ENCODE measurements around the gene KRT5.

The KRT5 gene

GRCh38 chr12:52535574-52535973, 15.4 kb upstream of the KRT5 start:
- no peak for DNase-seq

- peak; percentile 22 for DNase-seq
These were observed 14.3 kb upstream of the KRT5 start for GRCh38 chr12:52534482-52534881.

- DNase-seq, result no peak
These were observed 13.7 kb upstream of the KRT5 start for GRCh38 chr12:52533686-52534470.

- DNase-seq, result no peak
These were observed 12.4 kb upstream of the KRT5 start for GRCh38 chr12:52532636-52533035.

GRCh38 chr12:52531566-52532300, 11.5 kb upstream of the KRT5 start:
- no peak for DNase-seq

DNA sequence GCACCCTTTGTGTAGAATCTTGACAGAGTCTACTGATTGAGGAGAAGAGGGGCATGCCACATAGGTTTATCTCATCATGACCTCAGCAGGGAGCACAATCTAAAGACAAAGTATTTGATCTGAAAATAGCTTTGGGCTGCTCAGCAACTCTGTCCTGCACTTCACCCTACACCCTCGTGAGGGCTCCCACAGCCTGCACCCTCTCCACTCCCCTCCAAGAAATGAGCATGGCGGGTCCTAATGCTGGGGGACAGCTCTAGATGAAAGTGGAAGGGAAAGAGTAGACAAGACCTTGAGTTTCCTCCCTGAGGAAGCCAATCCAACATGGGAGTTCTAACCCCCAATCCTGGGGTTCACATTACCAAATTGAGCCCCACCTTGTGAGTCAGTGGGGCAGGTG, 10.7 kb upstream of the KRT5 start:
- DNase-seq, result no peak

DNA sequence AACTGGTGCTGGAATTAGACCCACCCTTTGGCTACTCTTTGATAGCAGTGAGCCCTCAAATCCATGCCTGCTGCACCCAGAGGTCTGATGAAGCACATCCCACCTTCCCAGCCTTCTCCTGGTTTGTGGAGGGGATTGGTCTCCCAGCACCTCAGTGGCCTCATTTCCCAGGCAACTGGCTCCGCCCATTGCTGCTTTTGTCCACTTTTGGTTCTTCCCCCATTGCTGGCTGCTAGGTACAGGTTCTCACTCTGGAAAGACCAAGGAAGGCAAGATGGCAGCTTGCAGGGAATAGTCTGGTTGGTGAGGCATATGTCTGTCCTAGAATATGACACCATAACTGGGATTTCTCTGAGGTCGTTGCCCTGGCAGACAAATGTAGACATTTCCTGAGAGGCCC, 10.2 kb upstream of the KRT5 start:
- no peak for DNase-seq

DNA sequence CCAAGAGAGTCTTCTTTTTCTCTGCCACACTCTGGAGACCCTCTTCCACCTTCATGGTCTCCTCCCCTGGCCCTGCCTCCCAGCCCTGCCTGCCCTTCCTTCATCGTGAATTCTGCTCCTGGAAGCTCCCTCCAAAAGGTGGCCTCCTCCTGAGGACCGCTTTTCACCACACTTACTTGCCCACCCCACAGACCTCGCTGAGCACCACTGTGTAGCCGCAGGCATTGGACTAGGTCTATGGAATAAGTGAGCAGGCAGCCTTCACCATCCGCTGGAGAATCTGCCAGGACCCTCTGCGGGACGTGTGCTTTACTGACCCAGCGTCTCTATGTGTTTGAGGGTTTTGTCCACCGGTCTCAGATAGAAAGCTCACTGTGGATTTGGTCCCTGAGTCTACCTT, 9.7 kb upstream of the KRT5 start:
- DNase-seq, result no peak

DNA sequence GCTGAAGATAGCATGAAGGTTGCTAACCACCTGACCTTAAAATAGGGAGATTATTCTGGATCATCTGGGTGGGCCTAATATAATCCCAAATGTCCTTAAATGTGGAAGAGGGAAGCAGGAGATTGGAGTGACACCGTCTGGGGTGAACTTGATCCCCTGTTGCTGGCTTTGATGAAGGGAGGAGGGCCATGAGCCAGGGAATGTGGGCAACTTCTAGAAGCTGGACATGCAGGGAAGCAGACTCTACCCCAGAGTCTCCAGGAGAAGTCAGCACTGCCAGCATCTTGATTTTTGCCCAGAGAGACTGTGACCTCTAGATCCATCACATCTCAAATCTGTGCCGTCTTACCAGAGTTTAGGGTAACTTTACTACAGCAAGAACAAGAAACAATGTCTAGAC, 9.2 kb upstream of the KRT5 start:
- no peak for DNase-seq

DNA sequence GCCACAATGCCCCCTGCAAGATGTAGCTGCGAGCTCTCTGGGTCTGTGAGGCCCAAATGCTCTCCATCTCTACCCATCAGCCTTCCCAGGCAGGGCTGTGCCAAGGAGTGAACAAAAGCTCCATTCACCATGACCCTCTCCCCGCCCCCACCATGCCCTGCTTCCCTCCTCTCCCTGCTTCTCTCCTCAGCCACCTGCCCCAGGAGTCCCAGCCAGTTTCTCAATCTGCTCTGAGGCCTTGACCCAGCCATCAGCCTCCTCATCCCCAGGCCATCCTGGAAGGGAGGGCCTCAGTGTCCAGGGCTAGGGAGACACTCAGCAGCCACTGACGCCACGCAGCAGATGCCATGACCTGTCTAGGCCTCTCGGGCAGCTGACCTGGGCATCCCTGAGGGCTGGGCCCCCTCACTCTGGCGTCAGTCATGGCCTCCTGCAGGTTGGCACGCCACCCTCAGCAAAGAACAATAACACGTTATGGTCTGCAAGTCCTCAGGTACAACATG, 8.5 kb upstream of the KRT5 start:
- no peak for DNase-seq

GRCh38 chr12:52527121-52527800, 7.1 kb upstream of the KRT5 start:
- DNase-seq, result no peak

DNA sequence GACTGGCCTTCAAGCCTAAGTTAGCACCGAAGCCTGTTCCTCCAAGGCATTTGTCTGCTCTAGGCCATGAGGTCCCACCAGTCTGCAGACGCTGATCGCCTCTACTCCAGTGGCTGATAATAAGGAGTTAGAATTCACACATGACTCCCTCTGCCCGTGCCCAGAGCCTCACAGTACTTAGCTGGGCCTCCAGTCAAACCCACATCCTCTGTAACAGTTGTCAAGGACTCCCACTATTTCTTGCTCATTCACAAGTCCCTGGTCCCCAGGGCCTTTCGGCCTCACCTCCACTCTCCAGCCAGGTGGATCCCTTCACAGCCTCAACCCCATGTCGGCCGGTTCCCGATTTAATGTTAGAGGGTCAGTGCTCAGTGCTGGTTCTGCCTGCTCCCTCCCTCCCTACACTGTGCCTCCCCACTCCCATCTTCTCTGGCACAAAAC, 6.3 kb upstream of the KRT5 start:
- no peak for DNase-seq

GRCh38 chr12:52525661-52526499, 5.7 kb upstream of the KRT5 start:
- no peak for DNase-seq

- DNase-seq, result no peak
These were observed 4.9 kb upstream of the KRT5 start for GRCh38 chr12:52524898-52525591.

DNA sequence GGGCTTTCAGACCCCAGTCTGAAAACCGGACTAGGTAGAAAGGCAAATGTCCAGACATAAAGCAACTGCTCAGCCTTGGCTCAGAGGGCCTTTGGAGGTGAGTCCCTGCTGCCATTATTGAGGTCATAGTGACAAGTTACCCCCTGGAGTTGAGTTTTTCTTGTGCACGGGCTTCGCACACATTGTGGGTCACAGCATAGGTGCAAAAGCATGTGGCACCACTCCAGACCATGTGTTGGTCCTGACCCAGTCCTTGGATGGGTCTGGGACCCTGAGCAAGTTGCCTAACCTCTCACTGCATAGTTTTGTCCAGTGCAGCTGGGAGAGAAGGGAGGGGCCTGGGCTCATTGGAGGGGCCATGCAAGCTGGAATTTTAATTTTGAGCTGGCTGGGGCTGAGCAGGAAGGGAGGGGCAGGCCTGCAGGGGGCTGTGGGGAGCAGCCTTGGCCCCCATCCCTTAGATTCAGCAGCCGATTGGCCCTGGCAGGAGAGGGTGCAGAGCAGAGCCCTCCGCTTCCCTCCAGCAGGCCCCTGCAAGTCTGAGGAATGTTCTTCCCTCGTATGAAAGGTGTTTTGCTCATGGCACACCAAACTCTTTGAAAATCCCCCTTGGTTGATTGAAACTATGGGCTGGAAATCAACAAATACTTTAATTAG, 4.2 kb upstream of the KRT5 start:
- DNase-seq, result no peak

DNA sequence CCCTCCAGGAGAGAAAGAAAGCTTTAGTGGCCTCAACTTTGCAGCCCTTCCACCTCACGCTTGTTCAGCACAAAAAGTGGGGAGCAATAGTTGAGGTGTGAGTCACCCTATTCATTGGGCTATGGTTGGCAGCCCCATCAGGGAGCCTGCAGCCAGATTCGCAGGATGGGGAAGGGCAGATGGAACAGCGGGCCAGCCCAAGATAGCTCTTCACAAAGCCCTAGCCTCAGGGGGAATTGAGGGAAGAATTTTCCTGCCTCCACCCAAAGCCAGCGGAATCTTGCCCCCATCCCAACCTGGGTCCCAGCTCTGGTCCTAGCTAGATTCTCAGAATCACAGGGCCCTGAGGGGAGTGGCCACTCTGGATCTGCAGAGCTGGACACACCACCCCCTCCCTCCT, 3.6 kb upstream of the KRT5 start:
- no peak for DNase-seq

- DNase-seq, result no peak
These were observed 2.3 kb upstream of the KRT5 start for GRCh38 chr12:52522346-52523011.

DNA sequence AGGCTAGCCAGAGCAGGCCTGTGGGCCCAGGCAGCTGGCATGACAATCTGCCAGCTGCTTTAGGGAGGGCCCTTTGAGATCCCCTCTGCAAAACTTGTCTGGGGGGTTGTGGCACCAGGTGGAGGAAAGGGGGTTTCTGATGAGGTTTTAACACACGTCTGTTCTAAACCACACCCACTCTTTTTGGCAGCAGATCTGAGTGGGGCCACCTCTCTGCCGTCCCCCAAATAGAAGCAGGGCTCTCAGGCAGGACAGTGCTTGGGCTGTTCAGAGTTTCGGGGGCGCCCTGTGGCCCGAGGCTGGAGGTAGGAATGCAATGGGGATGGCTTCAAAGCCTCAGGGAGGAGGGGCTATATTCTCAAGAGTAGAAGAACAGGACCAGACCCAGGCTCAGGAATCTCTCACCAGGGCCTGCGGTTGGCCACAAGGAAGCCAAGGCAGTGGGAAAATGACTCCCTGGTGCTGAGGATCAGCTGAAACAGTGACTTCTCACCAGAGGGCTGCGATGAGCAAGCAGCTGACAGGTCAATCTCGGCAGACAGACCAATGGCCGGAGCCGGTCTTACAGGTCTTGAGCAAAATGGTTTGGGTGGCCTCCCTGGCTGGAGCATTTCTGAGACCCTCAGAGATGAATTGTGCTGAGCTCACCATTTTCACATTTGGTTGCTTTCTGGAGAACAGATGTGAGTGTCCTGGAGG, 1.5 kb upstream of the KRT5 start:
- no peak for DNase-seq

DNA sequence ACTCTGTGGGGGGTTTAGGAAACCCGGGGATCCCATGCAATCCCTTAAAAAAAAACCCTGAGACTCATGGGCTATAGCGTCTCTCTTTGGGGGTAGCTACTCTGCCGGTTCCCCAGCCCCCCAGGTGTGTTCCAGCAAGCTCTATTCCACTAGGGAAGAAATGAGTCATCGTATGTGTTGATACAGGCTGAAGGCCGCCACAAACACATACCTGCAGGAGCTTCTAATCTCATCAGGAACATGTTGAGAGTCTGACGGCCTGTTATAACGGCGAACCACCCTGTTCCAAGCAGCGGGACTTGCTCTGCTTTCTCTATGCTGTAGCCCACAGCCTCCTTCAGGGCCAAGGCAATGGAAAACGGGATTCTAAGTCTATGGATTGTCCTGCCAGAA, 977 bp upstream of the KRT5 start:
- DNase-seq, result no peak

GRCh38 chr12:52519387-52519703, 849 bp downstream of the KRT5 start:
- no peak for DNase-seq

Data from activated CD4-positive, alpha-beta T cell treated with anti-CD3 and anti-CD28 coated beads for 48 hours (primary cell).